ENCODE results near the gene EEF2K. TPM values are rescaled to one million over a fixed set of nuclear protein-coding genes. Genes with fewer than 3 reads are reported as not detected.

EEF2K gene
- total RNA-seq, 1 experiment from 2014 or later, result 9.1 TPM

DNA sequence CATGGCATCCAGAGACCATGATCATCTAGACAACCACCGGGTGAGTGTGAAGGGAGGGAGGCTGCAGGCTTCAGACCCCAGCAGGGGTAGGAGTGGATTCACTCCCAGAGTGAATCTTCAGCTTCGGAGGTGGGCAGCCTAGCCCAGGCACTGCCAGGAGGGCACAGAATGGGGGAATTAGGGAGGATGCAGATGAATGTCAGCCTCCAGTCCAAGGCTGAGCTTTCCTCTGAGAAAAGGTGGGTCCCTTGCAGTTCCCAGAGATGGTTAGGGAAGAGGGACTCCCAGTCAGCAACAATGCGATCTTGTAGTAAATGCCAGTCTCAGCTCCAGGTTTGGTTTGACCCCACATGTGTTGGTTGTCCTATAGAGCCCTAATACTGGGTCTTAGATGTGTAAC is 54.4 kb downstream of the EEF2K start:
- intact Hi-C loops (cut with micrococcal nuclease), result no loop called here

GRCh38 chr16:22262460-22262859 is 56.4 kb downstream of the EEF2K start:
- BruUV-seq (replicated peaks), result no TSS peak
- Histone ChIP-seq H4K20me1 (ENCODE audit: low read length) (no peaks in the 10 kb centered on the region), H3K4me3 (ENCODE audit: low read length) (no peak overlapping the region), H2AFZ (ENCODE audit: low read length) (no peak overlapping the region), H3K4me2 (ENCODE audit: low read length) (no peak overlapping the region), H3K27ac (ENCODE audit: low read length) (no peak overlapping the region), H3K9me3 (ENCODE audit: low read length) (no peaks in the 10 kb centered on the region), H3K9me2 (replicated peaks; ENCODE audit: low read length) (no peaks in the 10 kb centered on the region), H3K4me1 (ENCODE audit: insufficient read depth, low read length) (no peaks in the 10 kb centered on the region), H3K27me3 (ENCODE audit: low read length) (no peaks in the 10 kb centered on the region), H3K79me2 (ENCODE audit: low read length) (no peaks in the 10 kb centered on the region), H3F3A (ENCODE audit: low read length, unreplicated experiment) (no peaks in the 10 kb centered on the region), H3K36me3 (ENCODE audit: low read depth, low read length) (peaks cover 8% of the 10 kb centered on the region; the same call in 1 of the 2 replicates), H3K9ac (ENCODE audit: low read length) (no peak overlapping the region)
- ChIA-PET CTCF (no interaction called here), POLR2A (ENCODE audit: unreplicated experiment) (no interaction called here)
- DNase-seq (no peak), ATAC-seq (no peak)
- intact Hi-C loops (cut with micrococcal nuclease), result no loop called here
- no peak for TF ChIP-seq EZH2 (IDR thresholded peaks at IDR 0.05; ENCODE audit: low read length, unreplicated experiment)

More for the DNA sequence above, 54.4 kb downstream of the EEF2K start:
- ChIA-PET POLR2A (ENCODE audit: unreplicated experiment) (no interaction called here), CTCF (no interaction called here)
- no peak overlapping the region for H2AFZ ChIP-seq (ENCODE audit: low read length)
- H3F3A ChIP-seq (ENCODE audit: low read length, unreplicated experiment), result no peaks in the 10 kb centered on the region
- no peak overlapping the region for H3K4me3 ChIP-seq (ENCODE audit: low read length)
- no peak for ATAC-seq
- no TSS peak for BruUV-seq (replicated peaks)
- DNase-seq, result no peak
- H3K4me1 ChIP-seq (ENCODE audit: insufficient read depth, low read length), result no peaks in the 10 kb centered on the region
- no peak overlapping the region for H3K27ac ChIP-seq (ENCODE audit: low read length)
- H4K20me1 ChIP-seq (ENCODE audit: low read length), result no peaks in the 10 kb centered on the region
- no peaks in the 10 kb centered on the region for H3K79me2 ChIP-seq (ENCODE audit: low read length)
- H3K27me3 ChIP-seq (ENCODE audit: low read length), result no peaks in the 10 kb centered on the region
- H3K4me2 ChIP-seq (ENCODE audit: low read length), result no peak overlapping the region
- no peaks in the 10 kb centered on the region for H3K9me2 ChIP-seq (replicated peaks; ENCODE audit: low read length)
- H3K36me3 ChIP-seq (ENCODE audit: low read depth, low read length), result peaks cover 9% of the 10 kb centered on the region; the same call in 1 of the 2 replicates
- H3K9ac ChIP-seq (ENCODE audit: low read length), result no peak overlapping the region
- TF ChIP-seq EZH2phosphoT487 (IDR thresholded peaks at IDR 0.05; ENCODE audit: borderline replicate concordance, low read length), result no peak
- TF ChIP-seq, protein P1, sequence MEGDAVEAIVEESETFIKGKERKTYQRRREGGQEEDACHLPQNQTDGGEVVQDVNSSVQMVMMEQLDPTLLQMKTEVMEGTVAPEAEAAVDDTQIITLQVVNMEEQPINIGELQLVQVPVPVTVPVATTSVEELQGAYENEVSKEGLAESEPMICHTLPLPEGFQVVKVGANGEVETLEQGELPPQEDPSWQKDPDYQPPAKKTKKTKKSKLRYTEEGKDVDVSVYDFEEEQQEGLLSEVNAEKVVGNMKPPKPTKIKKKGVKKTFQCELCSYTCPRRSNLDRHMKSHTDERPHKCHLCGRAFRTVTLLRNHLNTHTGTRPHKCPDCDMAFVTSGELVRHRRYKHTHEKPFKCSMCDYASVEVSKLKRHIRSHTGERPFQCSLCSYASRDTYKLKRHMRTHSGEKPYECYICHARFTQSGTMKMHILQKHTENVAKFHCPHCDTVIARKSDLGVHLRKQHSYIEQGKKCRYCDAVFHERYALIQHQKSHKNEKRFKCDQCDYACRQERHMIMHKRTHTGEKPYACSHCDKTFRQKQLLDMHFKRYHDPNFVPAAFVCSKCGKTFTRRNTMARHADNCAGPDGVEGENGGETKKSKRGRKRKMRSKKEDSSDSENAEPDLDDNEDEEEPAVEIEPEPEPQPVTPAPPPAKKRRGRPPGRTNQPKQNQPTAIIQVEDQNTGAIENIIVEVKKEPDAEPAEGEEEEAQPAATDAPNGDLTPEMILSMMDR (conservative IDR thresholded peaks at IDR 0.05; ENCODE audit: low read depth, low read length), result no peak
- TF ChIP-seq EZH2 (IDR thresholded peaks at IDR 0.05; ENCODE audit: low read length, unreplicated experiment), result no peak
- no peaks in the 10 kb centered on the region for H3K9me3 ChIP-seq (ENCODE audit: low read length)

GRCh38 chr16:22264786-22265185 is 58.7 kb downstream of the EEF2K start:
- Histone ChIP-seq H3F3A (ENCODE audit: low read length, unreplicated experiment) (no peaks in the 10 kb centered on the region), H3K27me3 (ENCODE audit: low read length) (no peaks in the 10 kb centered on the region), H3K9me3 (ENCODE audit: low read length) (no peaks in the 10 kb centered on the region), H4K20me1 (ENCODE audit: low read length) (no peaks in the 10 kb centered on the region), H3K9me2 (replicated peaks; ENCODE audit: low read length) (no peaks in the 10 kb centered on the region), H3K27ac (ENCODE audit: low read length) (no peak overlapping the region), H3K4me1 (ENCODE audit: insufficient read depth, low read length) (no peaks in the 10 kb centered on the region), H2AFZ (ENCODE audit: low read length) (no peak overlapping the region), H3K36me3 (ENCODE audit: low read depth, low read length) (peaks cover 8% of the 10 kb centered on the region; the same call in 1 of the 2 replicates), H3K9ac (ENCODE audit: low read length) (no peak overlapping the region), H3K4me3 (ENCODE audit: low read length) (no peak overlapping the region), H3K4me2 (ENCODE audit: low read length) (no peak overlapping the region), H3K79me2 (ENCODE audit: low read length) (no peaks in the 10 kb centered on the region)
- no TSS peak for BruUV-seq (replicated peaks)
- DNase-seq (no peak), ATAC-seq (no peak)
- CTCF ChIA-PET, result no interaction called here
- TF ChIP-seq EZH2phosphoT487 (IDR thresholded peaks at IDR 0.05; ENCODE audit: borderline replicate concordance, low read length) (no peak), EZH2 (IDR thresholded peaks at IDR 0.05; ENCODE audit: low read length, unreplicated experiment) (no peak)
- TF ChIP-seq, protein P1 (conservative IDR thresholded peaks at IDR 0.05; ENCODE audit: low read depth, low read length), result no peak
- intact Hi-C loops (cut with micrococcal nuclease), result no loop called here
- POLR2A ChIA-PET (ENCODE audit: unreplicated experiment), result no interaction called here
